BLaER1 (cell line): ENCODE results near the gene GPR22.

Experiments used
- H3K27ac ChIP-seq: shearing (Covaris generic); formaldehyde crosslinking; 2 replicates; pipeline ENCODE4 v1.8.1; 2022
- H3K27me3 ChIP-seq: shearing (Covaris generic); formaldehyde crosslinking; 2 replicates; pipeline ENCODE4 v1.8.1; 2022
- H3K36me3 ChIP-seq: shearing (Covaris generic); formaldehyde crosslinking; 2 replicates; pipeline ENCODE4 v1.8.1; 2022
- H3K4me1 ChIP-seq: shearing (Covaris generic); formaldehyde crosslinking; 2 replicates; pipeline ENCODE4 v1.8.1; 2022
- H3K4me2 ChIP-seq: shearing (Covaris generic); formaldehyde crosslinking; 2 replicates; pipeline ENCODE4 v1.8.1; 2022
- H3K4me3 ChIP-seq: shearing (Covaris generic); formaldehyde crosslinking; 2 replicates; pipeline ENCODE4 v1.8.1; 2022
- H3K9ac ChIP-seq: shearing (Covaris generic); formaldehyde crosslinking; 2 replicates; pipeline ENCODE4 v1.8.1; 2022
- H3K9me3 ChIP-seq: shearing (Covaris generic); formaldehyde crosslinking; 2 replicates; pipeline ENCODE4 v1.8.1; 2022
- H4K20me1 ChIP-seq: shearing (Covaris generic); formaldehyde crosslinking; 2 replicates; pipeline ENCODE4 v1.8.1; 2022
- Cebpa-rat ChIP-seq: shearing (Covaris generic); IDR thresholded peaks from 2 replicates; pipeline ENCODE4 v1.8.1; 2022

Gene GPR22

GRCh38 chr7:107501593-107501992 lies 31.7 kb downstream of the GPR22 start:
- Histone ChIP-seq H3K9ac (no peak overlapping the region), H3K4me3 (no peak overlapping the region), H3K36me3 (peaks cover 19% of the 10 kb centered on the region), H3K9me3 (peaks cover 5% of the 10 kb centered on the region; the same call in 1 of the 2 replicates), H3K4me2 (no peak overlapping the region), H4K20me1 (peaks cover 11% of the 10 kb centered on the region; the same call in 1 of the 2 replicates), H3K27ac (no peak overlapping the region), H3K4me1 (no peaks in the 10 kb centered on the region), H3K27me3 (no peaks in the 10 kb centered on the region)
- TF ChIP-seq Cebpa-rat: no peak

DNA sequence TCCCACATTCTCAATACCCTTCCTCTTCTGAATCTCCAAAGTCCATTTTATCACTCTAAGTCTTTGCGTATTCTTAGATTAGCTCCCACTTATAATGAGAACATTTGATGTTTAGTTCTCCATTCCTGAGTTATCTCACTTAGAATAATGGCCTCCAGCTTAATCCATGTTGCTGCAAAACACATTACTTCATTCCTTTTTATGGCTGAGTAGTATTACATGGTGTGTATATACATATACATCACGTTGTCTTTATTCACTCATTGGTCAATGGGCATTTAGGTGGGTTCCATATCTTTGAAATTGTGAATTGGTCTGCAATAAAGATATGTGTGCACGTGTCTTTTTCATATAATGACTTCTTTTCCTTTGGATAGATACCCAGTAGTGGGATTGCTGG lies 32.3 kb downstream of the GPR22 start:
- TF ChIP-seq Cebpa-rat: no peak
- Histone ChIP-seq H3K36me3 (peaks cover 20% of the 10 kb centered on the region), H3K4me3 (no peak overlapping the region), H3K4me2 (no peak overlapping the region), H3K9ac (no peak overlapping the region), H3K9me3 (0 out of 2 replicates have a peak, but pooled peaks cover under 1% of the 10 kb centered on the region), H3K27ac (no peak overlapping the region), H3K27me3 (no peaks in the 10 kb centered on the region), H3K4me1 (no peaks in the 10 kb centered on the region), H4K20me1 (peaks cover 11% of the 10 kb centered on the region; the same call in 1 of the 2 replicates)

DNA sequence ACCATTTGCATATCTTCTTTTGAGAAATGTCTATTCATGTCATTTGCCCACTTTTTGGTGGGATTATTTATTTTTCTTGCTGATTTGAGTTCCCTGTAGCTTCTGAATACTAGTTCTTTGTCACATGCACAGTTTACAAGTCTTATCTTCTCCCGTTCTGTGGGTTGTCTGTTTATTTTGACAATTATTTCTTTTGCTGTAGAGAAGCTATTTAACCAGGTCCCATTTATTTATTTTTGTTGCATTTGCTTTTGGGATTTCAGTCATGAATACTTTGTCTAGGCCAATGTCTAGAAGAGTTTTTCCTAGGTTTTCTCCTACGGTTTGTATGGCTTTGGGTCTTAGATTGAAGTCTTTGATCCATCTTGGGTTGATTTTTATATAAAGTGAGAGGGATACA lies 32.9 kb downstream of the GPR22 start:
- peaks cover 11% of the 10 kb centered on the region; the same call in 1 of the 2 replicates for H4K20me1 ChIP-seq
- no peak overlapping the region for H3K4me2 ChIP-seq
- no peaks in the 10 kb centered on the region for H3K4me1 ChIP-seq
- H3K9me3 ChIP-seq: 0 out of 2 replicates have a peak, but pooled peaks cover under 1% of the 10 kb centered on the region
- H3K27ac ChIP-seq: no peak overlapping the region
- H3K4me3 ChIP-seq: no peak overlapping the region
- H3K9ac ChIP-seq: no peak overlapping the region
- no peak for TF ChIP-seq Cebpa-rat
- peaks cover 20% of the 10 kb centered on the region for H3K36me3 ChIP-seq
- no peaks in the 10 kb centered on the region for H3K27me3 ChIP-seq

DNA sequence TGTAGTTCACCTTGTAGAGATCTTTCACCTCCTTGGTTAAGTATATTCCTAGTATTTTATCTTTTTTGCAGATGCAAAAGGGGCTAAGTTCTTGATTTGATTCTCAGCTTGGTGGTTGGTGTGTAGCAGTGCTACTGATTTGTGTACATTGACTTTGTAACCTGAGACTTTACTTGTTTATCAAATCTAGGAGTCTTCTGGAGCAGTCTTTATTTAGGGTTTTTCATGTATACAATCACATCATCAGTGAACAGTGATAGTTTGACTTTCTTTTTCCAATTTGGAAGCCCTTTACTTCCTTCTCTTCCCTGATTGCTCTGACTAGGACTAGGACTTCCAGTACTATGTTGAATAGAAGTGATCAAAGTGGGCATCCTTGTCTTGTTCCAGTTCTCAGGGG lies 33.8 kb downstream of the GPR22 start:
- no peaks in the 10 kb centered on the region for H3K4me1 ChIP-seq
- no peaks in the 10 kb centered on the region for H3K27me3 ChIP-seq
- H4K20me1 ChIP-seq: peaks cover 7% of the 10 kb centered on the region; the same call in 1 of the 2 replicates
- no peak overlapping the region for H3K9ac ChIP-seq
- TF ChIP-seq Cebpa-rat: no peak
- no peak overlapping the region for H3K27ac ChIP-seq
- peaks cover 9% of the 10 kb centered on the region for H3K9me3 ChIP-seq
- H3K4me3 ChIP-seq: no peak overlapping the region
- peaks cover 25% of the 10 kb centered on the region for H3K36me3 ChIP-seq
- no peak overlapping the region for H3K4me2 ChIP-seq

DNA sequence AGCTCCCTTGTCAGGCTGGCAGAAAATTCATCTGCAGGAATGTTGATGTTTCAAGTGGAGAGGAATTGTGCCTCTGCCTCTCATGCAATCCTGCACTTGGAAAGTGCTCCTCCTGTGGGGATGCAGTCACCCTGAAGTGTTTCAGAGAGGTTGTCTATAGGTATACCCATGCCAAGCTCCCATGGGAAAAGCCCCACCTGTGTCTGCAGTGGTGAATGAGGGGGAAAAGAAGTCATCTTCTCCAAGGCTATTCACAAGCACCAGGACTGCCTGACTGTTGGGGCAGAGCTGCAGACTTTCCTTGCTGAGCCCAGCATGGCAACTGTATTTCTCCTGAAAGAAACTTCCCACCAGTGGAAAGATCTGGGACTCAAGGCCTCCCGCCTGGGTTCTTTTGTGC lies 35.5 kb downstream of the GPR22 start:
- TF ChIP-seq Cebpa-rat: no peak
- no peaks in the 10 kb centered on the region for H3K4me1 ChIP-seq
- no peak overlapping the region for H3K4me2 ChIP-seq
- H3K27ac ChIP-seq: no peak overlapping the region
- peaks cover 14% of the 10 kb centered on the region for H3K9me3 ChIP-seq
- H3K4me3 ChIP-seq: no peak overlapping the region
- no peaks in the 10 kb centered on the region for H3K27me3 ChIP-seq
- H3K9ac ChIP-seq: no peak overlapping the region
- no peaks in the 10 kb centered on the region; the same call in 1 of the 2 replicates for H4K20me1 ChIP-seq
- H3K36me3 ChIP-seq: peaks cover 30% of the 10 kb centered on the region

DNA sequence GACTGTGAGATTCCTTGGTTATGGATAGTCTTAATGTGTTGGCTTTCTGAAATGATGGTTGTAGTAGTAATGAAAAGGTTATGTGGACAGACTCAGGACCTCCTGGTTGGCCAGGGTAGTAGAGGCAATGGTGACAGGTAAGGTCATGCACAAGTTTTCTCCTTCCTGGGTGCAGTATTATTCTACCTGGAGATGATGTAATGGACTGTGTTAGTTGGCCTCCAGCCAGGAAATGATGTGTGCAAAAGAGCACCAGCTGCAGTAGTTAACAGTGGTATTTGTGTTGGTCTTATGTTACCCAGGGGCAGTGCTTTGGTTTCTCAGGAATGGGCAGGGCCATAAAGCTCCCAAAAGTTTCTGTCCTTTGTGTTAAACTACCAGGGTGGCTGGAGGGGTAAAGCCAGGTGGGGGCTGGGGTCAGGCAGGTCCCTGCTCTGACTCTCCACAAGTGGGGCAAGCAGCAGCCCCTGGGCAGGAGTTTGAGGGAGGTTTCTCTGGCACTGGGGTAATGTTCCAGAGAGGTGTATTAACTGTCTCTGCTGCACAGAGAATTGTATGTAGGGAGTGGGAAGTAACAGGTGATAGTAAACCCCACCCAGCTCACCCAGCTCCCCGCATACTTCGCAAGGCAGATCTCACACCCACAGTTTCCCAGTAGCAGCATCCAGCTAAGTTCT lies 36.3 kb downstream of the GPR22 start:
- Histone ChIP-seq H4K20me1 (no peaks in the 10 kb centered on the region; the same call in 1 of the 2 replicates), H3K36me3 (peaks cover 30% of the 10 kb centered on the region), H3K9me3 (peaks cover 14% of the 10 kb centered on the region), H3K4me2 (no peak overlapping the region), H3K4me1 (no peaks in the 10 kb centered on the region), H3K27ac (no peak overlapping the region), H3K4me3 (no peak overlapping the region), H3K9ac (no peak overlapping the region), H3K27me3 (no peaks in the 10 kb centered on the region)
- no peak for TF ChIP-seq Cebpa-rat

DNA sequence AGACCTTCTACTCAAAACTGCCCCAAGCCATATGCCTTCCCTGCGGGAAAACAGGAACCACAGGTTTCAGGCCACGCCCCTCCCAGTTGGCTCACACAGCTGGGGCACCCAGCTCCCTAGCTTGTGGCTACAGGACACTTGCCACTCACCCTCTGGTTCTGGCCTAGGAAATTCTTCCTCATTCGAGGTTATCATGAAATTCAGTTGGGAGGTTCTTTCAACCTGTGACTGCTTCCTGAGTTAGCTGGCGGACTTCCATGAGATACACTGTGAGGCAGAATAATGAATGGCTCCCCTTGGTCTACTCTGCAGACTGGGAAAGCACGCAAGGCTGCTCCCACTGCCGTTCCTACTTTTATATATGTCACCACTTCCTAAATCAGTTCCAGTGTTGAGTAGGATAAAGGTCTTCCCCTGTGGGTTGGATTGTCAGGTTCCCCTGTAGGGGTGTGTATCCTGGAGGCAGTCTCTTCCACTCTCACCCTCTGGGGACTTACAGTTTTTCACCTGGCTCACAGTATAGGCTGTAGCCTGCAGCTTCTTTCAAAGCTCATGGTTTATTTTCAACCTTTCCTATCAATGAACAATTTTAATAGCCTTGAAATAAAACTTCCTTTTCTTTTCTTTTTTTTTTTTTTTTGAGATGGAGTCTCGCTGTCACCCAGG lies 37.0 kb downstream of the GPR22 start:
- H3K4me2 ChIP-seq: no peak overlapping the region
- no peak for TF ChIP-seq Cebpa-rat
- H3K36me3 ChIP-seq: peaks cover 30% of the 10 kb centered on the region
- no peaks in the 10 kb centered on the region; the same call in 1 of the 2 replicates for H4K20me1 ChIP-seq
- no peak overlapping the region for H3K27ac ChIP-seq
- H3K4me3 ChIP-seq: no peak overlapping the region
- H3K27me3 ChIP-seq: no peaks in the 10 kb centered on the region
- H3K9me3 ChIP-seq: peaks cover 14% of the 10 kb centered on the region
- H3K9ac ChIP-seq: no peak overlapping the region
- no peaks in the 10 kb centered on the region for H3K4me1 ChIP-seq
